HEK293 (cell line): ENCODE results near the gene FKRP.

ENCODE experiments used
- BCL11B ChIP-seq: fragments of 450-650 bp; formaldehyde crosslinking; IDR thresholded peaks from 2 replicates; pipeline ENCODE4 v1.5.1; 2016; ENCODE audit warnings: low read depth, missing biosample characterization, missing genetic modification characterization
- EGR2 ChIP-seq: fragments of 450-650 bp; formaldehyde crosslinking; IDR thresholded peaks from 2 replicates; pipeline ENCODE4 v1.5.1; 2016; ENCODE audit warnings: low read depth, missing biosample characterization, missing genetic modification characterization
- SP7 ChIP-seq: fragments of 450-650 bp; formaldehyde crosslinking; IDR thresholded peaks from 2 replicates; pipeline ENCODE4 v1.5.1; 2016; ENCODE audit warnings: missing biosample characterization, missing genetic modification characterization
- ZBTB48 ChIP-seq: fragments of 450-650 bp; formaldehyde crosslinking; IDR thresholded peaks from 2 replicates; pipeline ENCODE4 v1.5.1; 2016; ENCODE audit warnings: missing biosample characterization, missing genetic modification characterization
- ZBTB8A ChIP-seq: fragments of 450-650 bp; formaldehyde crosslinking; IDR thresholded peaks from 2 replicates; pipeline ENCODE4 v1.5.1; 2016; ENCODE audit warnings: missing biosample characterization, missing genetic modification characterization
- ZNF10 ChIP-seq: fragments of 450-650 bp; formaldehyde crosslinking; IDR thresholded peaks from 2 replicates; pipeline ENCODE4 v1.5.1; 2017; ENCODE audit warnings: missing biosample characterization, missing genetic modification characterization
- ZNF157 ChIP-seq: fragments of 450-650 bp; formaldehyde crosslinking; IDR thresholded peaks from 2 replicates; pipeline ENCODE4 v1.5.1; 2016; ENCODE audit warnings: missing biosample characterization, missing genetic modification characterization
- ZNF221 ChIP-seq: fragments of 450-650 bp; formaldehyde crosslinking; IDR thresholded peaks from 2 replicates; pipeline ENCODE4 v1.5.1; 2017; ENCODE audit warnings: missing biosample characterization, missing genetic modification characterization, borderline replicate concordance
- ZNF324 ChIP-seq: fragments of 450-650 bp; formaldehyde crosslinking; IDR thresholded peaks from 2 replicates; pipeline ENCODE4 v1.5.1; 2016; ENCODE audit warnings: missing biosample characterization, missing genetic modification characterization
- ZNF366 ChIP-seq: fragments of 450-650 bp; formaldehyde crosslinking; conservative IDR thresholded peaks from 2 replicates; pipeline ENCODE4 v1.5.1; 2016; ENCODE audit warnings: missing biosample characterization, missing genetic modification characterization
- ZNF394 ChIP-seq: fragments of 450-650 bp; formaldehyde crosslinking; IDR thresholded peaks from 2 replicates; pipeline ENCODE4 v1.5.1; 2016; ENCODE audit warnings: missing biosample characterization, missing genetic modification characterization, mild to moderate bottlenecking, moderate library complexity, borderline replicate concordance
- ZNF423 ChIP-seq: fragments of 450-650 bp; formaldehyde crosslinking; IDR thresholded peaks from 2 replicates; pipeline ENCODE4 v1.5.1; 2016; ENCODE audit warnings: missing biosample characterization, missing genetic modification characterization
- ZNF571 ChIP-seq: fragments of 450-650 bp; formaldehyde crosslinking; IDR thresholded peaks from 2 replicates; pipeline ENCODE4 v1.5.0; 2017; ENCODE audit warnings: missing biosample characterization, missing genetic modification characterization
- ZNF585B ChIP-seq: fragments of 450-650 bp; formaldehyde crosslinking; IDR thresholded peaks from 2 replicates; pipeline ENCODE4 v1.5.1; 2016; ENCODE audit warnings: missing biosample characterization, missing genetic modification characterization
- ZNF610 ChIP-seq: fragments of 450-650 bp; formaldehyde crosslinking; IDR thresholded peaks from 2 replicates; pipeline ENCODE4 v1.5.1; 2016; ENCODE audit warnings: missing biosample characterization, missing genetic modification characterization, borderline replicate concordance
- ZNF621 ChIP-seq: fragments of 450-650 bp; formaldehyde crosslinking; IDR thresholded peaks from 2 replicates; pipeline ENCODE4 v1.5.1; 2017; ENCODE audit warnings: missing biosample characterization, missing genetic modification characterization
- ZNF623 ChIP-seq: fragments of 450-650 bp; formaldehyde crosslinking; IDR thresholded peaks from 2 replicates; pipeline ENCODE4 v1.5.1; 2016; ENCODE audit warnings: missing biosample characterization, missing genetic modification characterization
- ZNF624 ChIP-seq: fragments of 450-650 bp; formaldehyde crosslinking; IDR thresholded peaks from 2 replicates; pipeline ENCODE4 v1.5.1; 2017; ENCODE audit warnings: missing biosample characterization, missing genetic modification characterization
- ZNF629 ChIP-seq: fragments of 450-650 bp; formaldehyde crosslinking; IDR thresholded peaks from 2 replicates; pipeline ENCODE4 v1.5.1; 2017; ENCODE audit warnings: missing biosample characterization, missing genetic modification characterization
- ZNF658 ChIP-seq: fragments of 450-650 bp; formaldehyde crosslinking; IDR thresholded peaks from 2 replicates; pipeline ENCODE4; 2016; ENCODE audit warnings: missing biosample characterization, missing genetic modification characterization
- ZNF701 ChIP-seq: fragments of 450-650 bp; formaldehyde crosslinking; IDR thresholded peaks from 2 replicates; pipeline ENCODE4 v1.5.1; 2016; ENCODE audit warnings: missing biosample characterization, missing genetic modification characterization
- ZNF777 ChIP-seq: fragments of 450-650 bp; formaldehyde crosslinking; IDR thresholded peaks from 2 replicates; pipeline ENCODE4 v1.5.1; 2017; ENCODE audit warnings: missing biosample characterization, missing genetic modification characterization, borderline replicate concordance
- ZNF785 ChIP-seq: fragments of 450-650 bp; formaldehyde crosslinking; IDR thresholded peaks from 2 replicates; pipeline ENCODE4 v1.5.1; 2016; ENCODE audit warnings: missing biosample characterization, missing genetic modification characterization
- ZXDB ChIP-seq: fragments of 450-650 bp; formaldehyde crosslinking; IDR thresholded peaks from 2 replicates; pipeline ENCODE4 v1.5.1; 2016; ENCODE audit warnings: missing biosample characterization, missing genetic modification characterization
- TF ChIP-seq, protein P1 (sequence below): fragments of 450-650 bp; formaldehyde crosslinking; IDR thresholded peaks from 2 replicates; pipeline ENCODE4 v1.5.1; 2017; ENCODE audit warnings: missing biosample characterization, missing genetic modification characterization
- TF ChIP-seq, protein P2 (sequence below): fragments of 450-650 bp; formaldehyde crosslinking; IDR thresholded peaks from 2 replicates; pipeline ENCODE4 v1.5.1; 2016; ENCODE audit warnings: missing biosample characterization, missing genetic modification characterization, borderline replicate concordance
- TF ChIP-seq, protein P3 (sequence below): fragments of 450-650 bp; formaldehyde crosslinking; IDR thresholded peaks from 2 replicates; pipeline ENCODE4 v1.5.1; 2016; ENCODE audit warnings: missing biosample characterization, missing genetic modification characterization
- TF ChIP-seq, protein P4 (sequence below): fragments of 450-650 bp; formaldehyde crosslinking; IDR thresholded peaks from 2 replicates; pipeline ENCODE4 v1.5.1; 2016; ENCODE audit warnings: missing biosample characterization, missing genetic modification characterization
- TF ChIP-seq, protein P5 (sequence below): fragments of 450-650 bp; formaldehyde crosslinking; IDR thresholded peaks from 2 replicates; pipeline ENCODE4 v1.5.1; 2016; ENCODE audit warnings: missing biosample characterization, missing genetic modification characterization
- TF ChIP-seq, protein P6 (sequence below): fragments of 450-650 bp; formaldehyde crosslinking; optimal IDR thresholded peaks from 2 replicates; pipeline ENCODE3; 2016; ENCODE audit warnings: missing biosample characterization, mild to moderate bottlenecking, missing genetic modification characterization

The FKRP gene

DNA sequence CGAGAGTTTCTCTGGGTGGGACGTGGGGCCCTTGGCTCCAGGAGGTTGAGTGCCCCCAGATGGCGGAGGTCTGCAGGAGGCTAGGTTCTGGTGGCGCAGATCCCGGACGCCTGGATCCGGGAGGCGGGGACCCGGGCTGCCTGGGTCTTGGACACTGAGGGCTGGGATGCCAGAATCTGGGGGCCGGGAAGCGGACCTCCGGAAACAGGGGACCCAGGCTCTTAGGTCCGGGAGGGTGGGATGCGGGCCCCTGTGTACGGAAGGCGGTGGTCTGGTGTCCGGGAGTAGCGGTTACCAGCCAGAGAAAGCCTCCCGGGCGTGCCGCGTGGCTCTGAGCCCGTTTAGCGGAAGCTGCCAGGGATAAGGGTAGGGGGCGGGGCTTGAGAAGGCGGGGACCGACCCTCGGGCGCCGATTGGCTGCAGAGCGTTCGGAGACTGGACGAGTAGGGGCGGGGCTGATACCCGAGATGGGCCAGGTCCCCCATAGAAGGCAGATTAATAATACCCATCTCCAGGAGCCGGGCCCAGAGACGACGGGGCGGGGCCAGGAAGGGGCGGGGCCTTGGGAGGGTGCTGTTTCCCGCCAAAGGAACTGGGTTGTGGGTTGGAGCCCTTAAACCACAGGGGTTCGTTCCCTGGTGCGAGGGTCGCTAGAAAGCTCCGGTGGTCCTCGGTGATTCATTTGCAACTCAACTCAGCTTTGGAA lies 42.6 kb downstream of the FKRP start, which contains the start of gene SLC1A5 (continued):
- TF ChIP-seq, protein P1, sequence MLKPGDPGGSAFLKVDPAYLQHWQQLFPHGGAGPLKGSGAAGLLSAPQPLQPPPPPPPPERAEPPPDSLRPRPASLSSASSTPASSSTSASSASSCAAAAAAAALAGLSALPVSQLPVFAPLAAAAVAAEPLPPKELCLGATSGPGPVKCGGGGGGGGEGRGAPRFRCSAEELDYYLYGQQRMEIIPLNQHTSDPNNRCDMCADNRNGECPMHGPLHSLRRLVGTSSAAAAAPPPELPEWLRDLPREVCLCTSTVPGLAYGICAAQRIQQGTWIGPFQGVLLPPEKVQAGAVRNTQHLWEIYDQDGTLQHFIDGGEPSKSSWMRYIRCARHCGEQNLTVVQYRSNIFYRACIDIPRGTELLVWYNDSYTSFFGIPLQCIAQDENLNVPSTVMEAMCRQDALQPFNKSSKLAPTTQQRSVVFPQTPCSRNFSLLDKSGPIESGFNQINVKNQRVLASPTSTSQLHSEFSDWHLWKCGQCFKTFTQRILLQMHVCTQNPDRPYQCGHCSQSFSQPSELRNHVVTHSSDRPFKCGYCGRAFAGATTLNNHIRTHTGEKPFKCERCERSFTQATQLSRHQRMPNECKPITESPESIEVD = no peak
- TF ChIP-seq ZNF366 (tag by site-specific recombination) = no peak
- no peak for TF ChIP-seq ZNF610 (tag by site-specific recombination)
- TF ChIP-seq, protein P2, sequence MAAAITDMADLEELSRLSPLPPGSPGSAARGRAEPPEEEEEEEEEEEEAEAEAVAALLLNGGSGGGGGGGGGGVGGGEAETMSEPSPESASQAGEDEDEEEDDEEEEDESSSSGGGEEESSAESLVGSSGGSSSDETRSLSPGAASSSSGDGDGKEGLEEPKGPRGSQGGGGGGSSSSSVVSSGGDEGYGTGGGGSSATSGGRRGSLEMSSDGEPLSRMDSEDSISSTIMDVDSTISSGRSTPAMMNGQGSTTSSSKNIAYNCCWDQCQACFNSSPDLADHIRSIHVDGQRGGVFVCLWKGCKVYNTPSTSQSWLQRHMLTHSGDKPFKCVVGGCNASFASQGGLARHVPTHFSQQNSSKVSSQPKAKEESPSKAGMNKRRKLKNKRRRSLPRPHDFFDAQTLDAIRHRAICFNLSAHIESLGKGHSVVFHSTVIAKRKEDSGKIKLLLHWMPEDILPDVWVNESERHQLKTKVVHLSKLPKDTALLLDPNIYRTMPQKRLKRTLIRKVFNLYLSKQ (tag by site-specific recombination) = no peak
- peak; percentile 41 for TF ChIP-seq ZNF629 (tag by site-specific recombination)
- peak; percentile 72; the same call in 1 of the 2 replicates for TF ChIP-seq ZNF777 (tag by site-specific recombination)
- no peak for TF ChIP-seq ZNF701 (tag by site-specific recombination)
- no peak; the same call in 1 of the 2 replicates for TF ChIP-seq SP7 (tag by site-specific recombination)
- TF ChIP-seq ZNF10 (tag by site-specific recombination) = no peak
- TF ChIP-seq ZNF157 (tag by site-specific recombination) = no peak
- peak; percentile 79 for TF ChIP-seq ZXDB (tag by site-specific recombination)
- TF ChIP-seq ZNF585B = no peak
- TF ChIP-seq ZNF658 (tag by site-specific recombination) = no peak
- peak; percentile 82 for TF ChIP-seq ZBTB8A (tag by site-specific recombination)
- no peak for TF ChIP-seq ZNF624 (tag by site-specific recombination)
- TF ChIP-seq ZNF623 (tag by site-specific recombination) = no peak; the same call in 1 of the 2 replicates
- peak; percentile 94 for TF ChIP-seq ZNF394
- no peak for TF ChIP-seq ZNF423 (tag by site-specific recombination)
- TF ChIP-seq ZBTB48 = peak; percentile 56
- TF ChIP-seq EGR2 (tag by site-specific recombination) = no peak
- TF ChIP-seq ZNF221 (tag by site-specific recombination) = no peak
- TF ChIP-seq, protein P3, sequence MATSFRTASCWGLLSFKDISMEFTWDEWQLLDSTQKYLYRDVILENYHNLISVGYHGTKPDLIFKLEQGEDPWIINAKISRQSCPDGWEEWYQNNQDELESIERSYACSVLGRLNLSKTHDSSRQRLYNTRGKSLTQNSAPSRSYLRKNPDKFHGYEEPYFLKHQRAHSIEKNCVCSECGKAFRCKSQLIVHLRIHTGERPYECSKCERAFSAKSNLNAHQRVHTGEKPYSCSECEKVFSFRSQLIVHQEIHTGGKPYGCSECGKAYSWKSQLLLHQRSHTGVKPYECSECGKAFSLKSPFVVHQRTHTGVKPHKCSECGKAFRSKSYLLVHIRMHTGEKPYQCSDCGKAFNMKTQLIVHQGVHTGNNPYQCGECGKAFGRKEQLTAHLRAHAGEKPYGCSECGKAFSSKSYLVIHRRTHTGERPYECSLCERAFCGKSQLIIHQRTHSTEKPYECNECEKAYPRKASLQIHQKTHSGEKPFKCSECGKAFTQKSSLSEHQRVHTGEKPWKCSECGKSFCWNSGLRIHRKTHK (tag by site-specific recombination) = no peak
- TF ChIP-seq ZNF621 = no peak
- TF ChIP-seq, protein P4, sequence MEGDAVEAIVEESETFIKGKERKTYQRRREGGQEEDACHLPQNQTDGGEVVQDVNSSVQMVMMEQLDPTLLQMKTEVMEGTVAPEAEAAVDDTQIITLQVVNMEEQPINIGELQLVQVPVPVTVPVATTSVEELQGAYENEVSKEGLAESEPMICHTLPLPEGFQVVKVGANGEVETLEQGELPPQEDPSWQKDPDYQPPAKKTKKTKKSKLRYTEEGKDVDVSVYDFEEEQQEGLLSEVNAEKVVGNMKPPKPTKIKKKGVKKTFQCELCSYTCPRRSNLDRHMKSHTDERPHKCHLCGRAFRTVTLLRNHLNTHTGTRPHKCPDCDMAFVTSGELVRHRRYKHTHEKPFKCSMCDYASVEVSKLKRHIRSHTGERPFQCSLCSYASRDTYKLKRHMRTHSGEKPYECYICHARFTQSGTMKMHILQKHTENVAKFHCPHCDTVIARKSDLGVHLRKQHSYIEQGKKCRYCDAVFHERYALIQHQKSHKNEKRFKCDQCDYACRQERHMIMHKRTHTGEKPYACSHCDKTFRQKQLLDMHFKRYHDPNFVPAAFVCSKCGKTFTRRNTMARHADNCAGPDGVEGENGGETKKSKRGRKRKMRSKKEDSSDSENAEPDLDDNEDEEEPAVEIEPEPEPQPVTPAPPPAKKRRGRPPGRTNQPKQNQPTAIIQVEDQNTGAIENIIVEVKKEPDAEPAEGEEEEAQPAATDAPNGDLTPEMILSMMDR (tag by site-specific recombination) = no peak; the same call in 1 of the 2 replicates
- TF ChIP-seq, protein P5, sequence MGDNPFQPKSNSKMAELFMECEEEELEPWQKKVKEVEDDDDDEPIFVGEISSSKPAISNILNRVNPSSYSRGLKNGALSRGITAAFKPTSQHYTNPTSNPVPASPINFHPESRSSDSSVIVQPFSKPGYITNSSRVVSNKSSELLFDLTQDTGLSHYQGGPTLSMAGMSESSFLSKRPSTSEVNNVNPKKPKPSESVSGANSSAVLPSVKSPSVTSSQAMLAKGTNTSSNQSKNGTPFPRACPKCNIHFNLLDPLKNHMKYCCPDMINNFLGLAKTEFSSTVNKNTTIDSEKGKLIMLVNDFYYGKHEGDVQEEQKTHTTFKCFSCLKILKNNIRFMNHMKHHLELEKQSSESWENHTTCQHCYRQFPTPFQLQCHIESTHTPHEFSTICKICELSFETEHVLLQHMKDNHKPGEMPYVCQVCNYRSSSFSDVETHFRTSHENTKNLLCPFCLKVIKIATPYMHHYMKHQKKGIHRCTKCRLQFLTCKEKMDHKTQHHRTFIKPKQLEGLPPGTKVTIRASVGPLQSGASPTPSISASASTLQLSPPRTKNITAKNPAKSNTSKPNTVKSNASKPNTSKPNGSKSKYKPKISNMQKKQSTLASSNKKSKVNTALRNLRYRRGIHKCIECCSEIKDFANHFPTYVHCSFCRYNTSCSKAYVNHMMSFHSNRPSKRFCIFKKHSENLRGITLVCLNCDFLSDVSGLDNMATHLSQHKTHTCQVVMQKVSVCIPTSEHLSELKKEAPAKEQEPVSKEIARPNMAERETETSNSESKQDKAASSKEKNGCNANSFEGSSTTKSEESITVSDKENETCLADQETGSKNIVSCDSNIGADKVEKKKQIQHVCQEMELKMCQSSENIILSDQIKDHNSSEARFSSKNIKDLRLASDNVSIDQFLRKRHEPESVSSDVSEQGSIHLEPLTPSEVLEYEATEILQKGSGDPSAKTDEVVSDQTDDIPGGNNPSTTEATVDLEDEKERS = no peak
- peak; percentile 63; the same call in 1 of the 2 replicates for TF ChIP-seq BCL11B (tag by site-specific recombination)
- TF ChIP-seq, protein P6, sequence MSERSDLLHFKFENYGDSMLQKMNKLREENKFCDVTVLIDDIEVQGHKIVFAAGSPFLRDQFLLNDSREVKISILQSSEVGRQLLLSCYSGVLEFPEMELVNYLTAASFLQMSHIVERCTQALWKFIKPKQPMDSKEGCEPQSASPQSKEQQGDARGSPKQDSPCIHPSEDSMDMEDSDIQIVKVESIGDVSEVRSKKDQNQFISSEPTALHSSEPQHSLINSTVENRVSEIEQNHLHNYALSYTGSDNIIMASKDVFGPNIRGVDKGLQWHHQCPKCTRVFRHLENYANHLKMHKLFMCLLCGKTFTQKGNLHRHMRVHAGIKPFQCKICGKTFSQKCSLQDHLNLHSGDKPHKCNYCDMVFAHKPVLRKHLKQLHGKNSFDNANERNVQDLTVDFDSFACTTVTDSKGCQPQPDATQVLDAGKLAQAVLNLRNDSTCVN (tag by site-specific recombination) = peak; percentile 24
- TF ChIP-seq ZNF785 = no peak
- no peak for TF ChIP-seq ZNF571 (tag by site-specific recombination)
- TF ChIP-seq ZNF324 (tag by site-specific recombination) = no peak
